Measurements from ENCODE around the gene FBXO47. TPM values are rescaled to one million over a fixed set of nuclear protein-coding genes. Genes with fewer than 3 reads are reported as not detected.
"Not testable (repeated sequence)": the region's sequence is repeated elsewhere in the genome, so short reads cannot be mapped to it uniquely, and the experiment has no call there.

Gene FBXO47
- polyA plus RNA-seq, 1 donor from 2014 or later, result not detected

GRCh38 chr17:38958326-38958725 lies 8.9 kb downstream of the FBXO47 start:
- Mint-ChIP-seq H3K27ac (no peak overlapping the region), H3K4me3 (no peak overlapping the region)

DNA sequence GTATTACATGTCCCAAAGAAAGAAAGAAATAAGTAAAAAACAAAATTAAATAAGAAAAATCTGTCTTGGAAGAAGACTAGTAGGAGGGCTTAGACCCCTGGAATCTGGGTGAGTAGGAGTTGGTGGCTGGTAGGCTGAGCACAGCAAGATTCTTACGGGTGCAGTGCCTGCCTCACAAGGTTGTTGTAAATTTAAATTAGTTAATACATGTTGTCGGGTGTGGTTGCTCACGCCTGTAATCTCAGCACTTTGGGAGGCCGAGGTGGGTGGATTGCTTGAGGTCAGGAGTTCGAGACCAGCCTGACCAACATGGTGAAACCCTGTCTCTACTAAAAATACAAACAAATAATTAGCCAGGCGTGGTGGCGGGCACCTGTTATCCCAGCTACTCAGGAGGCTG lies 13.4 kb downstream of the FBXO47 start:
- not testable (repeated sequence) for H3K4me1 Mint-ChIP-seq, H3K4me3 Mint-ChIP-seq, H3K27me3 Mint-ChIP-seq, H3K36me3 Mint-ChIP-seq, H3K9me3 Mint-ChIP-seq, H3K27ac Mint-ChIP-seq

More at GRCh38 chr17:38958326-38958725, 8.9 kb downstream of the FBXO47 start:
- Mint-ChIP-seq H3K27me3 (no peaks in the 10 kb centered on the region), H3K9me3 (no peaks in the 10 kb centered on the region), H3K36me3 (no peaks in the 10 kb centered on the region), H3K4me1 (no peaks in the 10 kb centered on the region)

DNA sequence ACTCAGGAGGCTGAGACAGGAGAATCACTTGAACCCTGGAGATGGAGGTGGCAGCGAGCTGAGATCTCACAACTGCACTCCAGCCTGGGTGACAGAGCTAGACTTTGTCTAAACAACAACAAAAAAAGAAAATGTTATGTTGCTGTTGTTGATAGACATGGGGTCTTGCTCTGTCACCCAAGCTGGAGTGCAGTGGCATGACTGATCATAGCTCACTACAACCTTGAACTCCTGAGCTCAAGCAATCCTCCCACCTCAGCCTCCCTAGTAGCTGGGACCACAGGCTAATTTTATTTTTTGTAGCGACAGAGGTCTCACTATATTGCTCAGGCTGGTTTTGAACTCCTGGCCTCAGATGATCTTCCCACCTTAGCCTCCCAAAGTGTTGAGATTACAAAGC lies 20.0 kb downstream of the FBXO47 start:
- Mint-ChIP-seq H3K36me3 (no peaks in the 10 kb centered on the region), H3K4me3 (no peak overlapping the region), H3K9me3 (no peaks in the 10 kb centered on the region), H3K27me3 (no peaks in the 10 kb centered on the region), H3K27ac (no peak overlapping the region), H3K4me1 (peaks cover 2 to 10% (median 8%) of the 10 kb centered on the region in 3 donors)

- peaks cover 3 to 10% (median 8%) of the 10 kb centered on the region in 3 donors for H3K4me1 Mint-ChIP-seq
- H3K27me3 Mint-ChIP-seq, result no peaks in the 10 kb centered on the region
- H3K27ac Mint-ChIP-seq, result no peak overlapping the region
- H3K4me3 Mint-ChIP-seq, result peak overlapping the region in 2 of 4 donors; percentile 12 to 54
- H3K36me3 Mint-ChIP-seq, result no peaks in the 10 kb centered on the region
- no peaks in the 10 kb centered on the region for H3K9me3 Mint-ChIP-seq
These were observed 23.6 kb downstream of the FBXO47 start for GRCh38 chr17:38943607-38944006.

- Mint-ChIP-seq H3K27me3 (peaks cover 3% of the 10 kb centered on the region), H3K9me3 (no peaks in the 10 kb centered on the region), H3K36me3 (no peaks in the 10 kb centered on the region), H3K4me3 (peak overlapping the region in 1 of 4 donors; percentile 73), H3K4me1 (peaks cover 3 to 10% (median 8%) of the 10 kb centered on the region in 3 donors), H3K27ac (peak overlapping the region in 1 of 3 donors; percentile 6)
These were observed 24.4 kb downstream of the FBXO47 start for GRCh38 chr17:38942696-38943334.

- peaks cover 3 to 10% (median 8%) of the 10 kb centered on the region in 3 donors for H3K4me1 Mint-ChIP-seq
- H3K27me3 Mint-ChIP-seq, result peaks cover 3% of the 10 kb centered on the region
- H3K9me3 Mint-ChIP-seq, result no peaks in the 10 kb centered on the region
- H3K27ac Mint-ChIP-seq, result peak overlapping the region in 1 of 3 donors; percentile 3
- H3K36me3 Mint-ChIP-seq, result no peaks in the 10 kb centered on the region
- H3K4me3 Mint-ChIP-seq, result no peak overlapping the region
These were observed 26.8 kb downstream of the FBXO47 start for GRCh38 chr17:38940404-38940803.

DNA sequence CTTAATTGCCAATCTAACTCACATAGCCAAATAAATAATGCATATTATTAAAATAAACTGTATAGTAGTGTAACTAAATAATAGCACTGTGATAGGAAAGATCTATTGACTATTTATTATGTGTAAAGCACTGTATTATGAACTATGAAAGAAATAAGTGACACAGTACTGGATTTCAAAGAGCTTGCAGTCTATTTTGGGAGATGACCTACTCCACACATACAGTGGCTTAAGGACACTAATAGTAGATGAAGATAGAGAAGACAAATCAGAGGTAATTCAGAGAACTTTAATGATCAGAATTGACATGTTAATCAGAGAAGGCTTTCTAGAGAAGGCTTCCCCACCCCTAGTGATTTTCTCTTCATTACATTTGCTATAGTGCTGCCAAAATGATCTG lies 27.2 kb downstream of the FBXO47 start:
- Mint-ChIP-seq H3K27me3 (peaks cover 3% of the 10 kb centered on the region), H3K4me1 (peaks cover 3 to 8% (median 7%) of the 10 kb centered on the region in 3 donors), H3K27ac (peak overlapping the region in 1 of 3 donors; percentile 3), H3K4me3 (no peak overlapping the region), H3K36me3 (no peaks in the 10 kb centered on the region), H3K9me3 (no peaks in the 10 kb centered on the region)

- not testable (repeated sequence) for H3K27ac Mint-ChIP-seq, H3K4me3 Mint-ChIP-seq, H3K4me1 Mint-ChIP-seq, H3K9me3 Mint-ChIP-seq, H3K36me3 Mint-ChIP-seq, H3K27me3 Mint-ChIP-seq
These were observed 33.2 kb downstream of the FBXO47 start for GRCh38 chr17:38933962-38934361.

DNA sequence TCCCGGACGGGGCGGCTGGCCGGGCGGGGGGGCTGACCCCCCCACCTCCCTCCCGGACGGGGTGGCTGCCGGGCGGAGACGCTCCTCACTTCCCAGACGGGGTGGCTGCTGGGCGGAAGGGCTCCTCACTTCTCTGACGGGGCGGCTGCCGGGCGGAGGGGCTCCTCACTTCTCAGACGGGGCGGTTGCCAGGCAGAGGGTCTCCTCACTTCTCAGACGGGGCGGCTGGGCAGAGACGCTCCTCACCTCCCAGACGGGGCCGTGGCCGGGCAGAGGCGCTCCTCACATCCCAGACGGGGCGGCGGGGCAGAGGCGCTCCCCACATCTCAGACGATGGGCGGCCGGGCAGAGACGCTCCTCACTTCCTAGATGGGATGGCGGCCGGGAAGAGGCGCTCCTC lies 36.4 kb downstream of the FBXO47 start:
- H3K4me3 Mint-ChIP-seq, H3K9me3 Mint-ChIP-seq, H3K36me3 Mint-ChIP-seq, H3K4me1 Mint-ChIP-seq, H3K27me3 Mint-ChIP-seq, H3K27ac Mint-ChIP-seq: not testable (repeated sequence)

DNA sequence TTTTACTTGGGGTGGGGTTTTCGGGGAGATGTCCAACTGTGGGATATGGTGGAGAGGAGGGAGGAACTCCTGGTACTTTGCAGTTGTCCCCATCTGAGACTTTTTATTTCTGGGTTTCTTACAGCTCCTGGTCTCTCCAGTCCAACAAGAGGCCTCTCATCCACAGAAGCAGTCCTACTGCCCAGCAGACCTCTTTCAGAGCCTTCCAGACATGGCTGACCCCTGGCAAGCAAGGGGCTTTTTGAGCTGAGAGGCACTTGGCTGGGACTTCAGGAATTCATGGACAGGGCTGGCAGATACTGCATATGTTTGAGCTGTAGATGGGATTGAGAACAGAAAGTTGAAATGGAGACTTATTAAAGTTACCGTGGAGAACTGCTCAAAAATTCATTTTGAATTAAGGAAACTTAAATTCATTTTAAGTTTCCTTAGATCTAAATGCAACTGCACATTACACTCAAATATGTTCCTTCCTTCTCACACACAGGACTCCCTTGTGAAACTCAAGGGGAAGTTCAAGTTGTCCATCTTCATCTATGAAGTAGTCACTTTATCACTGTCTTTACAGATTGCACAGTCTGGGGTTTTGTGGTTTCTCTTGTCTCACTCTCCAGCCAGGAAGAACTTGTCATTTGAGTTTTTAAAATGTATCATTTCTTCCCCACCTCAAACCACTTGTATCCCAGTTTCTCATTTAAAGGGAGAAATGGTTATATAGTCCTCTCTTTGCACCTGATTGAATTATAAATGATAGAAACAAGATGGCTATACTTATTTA lies 40.7 kb downstream of the FBXO47 start:
- Mint-ChIP-seq H3K36me3 (no peaks in the 10 kb centered on the region), H3K27ac (no peak overlapping the region), H3K27me3 (no peaks in the 10 kb centered on the region), H3K4me3 (no peak overlapping the region), H3K9me3 (no peaks in the 10 kb centered on the region), H3K4me1 (peaks cover 7 to 16% (median 10%) of the 10 kb centered on the region in 3 donors)

DNA sequence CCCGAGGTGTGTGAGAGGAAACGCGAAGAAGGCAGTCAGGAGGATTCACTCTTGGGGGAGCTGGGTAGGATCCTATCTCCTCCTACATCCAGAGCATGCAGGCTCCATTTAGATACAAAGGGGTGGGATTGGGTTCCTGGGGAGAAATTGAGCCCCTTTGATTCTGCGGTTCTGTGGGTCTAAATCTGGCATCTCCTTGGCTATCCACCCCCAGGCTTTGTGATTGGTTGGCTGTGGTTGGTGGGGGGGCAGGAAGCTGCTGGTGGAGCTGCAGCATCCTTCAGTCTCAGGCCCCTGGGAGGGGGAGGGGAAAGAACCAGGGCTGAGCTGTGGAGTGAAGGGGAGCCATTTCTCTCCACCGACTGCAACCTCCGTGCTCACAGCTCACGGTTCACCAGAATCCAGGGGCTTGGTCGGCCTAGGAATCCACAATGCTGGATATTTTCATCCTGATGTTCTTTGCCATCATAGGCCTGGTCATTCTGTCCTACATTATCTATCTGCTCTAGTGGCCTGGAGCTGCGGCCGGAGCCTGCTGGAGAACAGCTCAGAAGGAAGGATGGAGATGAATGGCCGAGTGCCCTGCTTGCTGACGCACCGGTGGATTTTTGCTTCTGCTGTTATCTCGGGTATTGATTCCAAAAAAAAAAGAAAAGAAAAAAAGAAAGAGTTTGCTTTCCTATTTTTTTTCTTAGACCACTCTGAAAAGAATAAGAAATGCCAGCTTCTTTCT lies 41.8 kb downstream of the FBXO47 start, which contains the start of gene LASP1NB:
Gene LASP1NB (plus strand): TSS at position 352 of the 733 bp plus-strand sequence.
- Mint-ChIP-seq H3K4me3 (peak within 1 kb of the TSS in 1 of 4 donors; percentile 9), H3K36me3 (no peaks in the 10 kb centered on the region), H3K27ac (peak within 1 kb of the TSS in 2 of 3 donors; percentile 31 to 83), H3K4me1 (peaks cover 10 to 19% (median 19%) of the 10 kb centered on the region in 3 donors), H3K9me3 (no peaks in the 10 kb centered on the region), H3K27me3 (no peaks in the 10 kb centered on the region)

- Mint-ChIP-seq H3K36me3 (peaks cover 4% of the 10 kb centered on the region), H3K27ac (peak overlapping the region in 1 of 3 donors; percentile 71), H3K4me3 (no peak overlapping the region), H3K9me3 (no peaks in the 10 kb centered on the region), H3K4me1 (peaks cover 10 to 24% (median 20%) of the 10 kb centered on the region in 3 donors), H3K27me3 (no peaks in the 10 kb centered on the region)
These were observed 44.5 kb downstream of the FBXO47 start for GRCh38 chr17:38922538-38923297.

DNA sequence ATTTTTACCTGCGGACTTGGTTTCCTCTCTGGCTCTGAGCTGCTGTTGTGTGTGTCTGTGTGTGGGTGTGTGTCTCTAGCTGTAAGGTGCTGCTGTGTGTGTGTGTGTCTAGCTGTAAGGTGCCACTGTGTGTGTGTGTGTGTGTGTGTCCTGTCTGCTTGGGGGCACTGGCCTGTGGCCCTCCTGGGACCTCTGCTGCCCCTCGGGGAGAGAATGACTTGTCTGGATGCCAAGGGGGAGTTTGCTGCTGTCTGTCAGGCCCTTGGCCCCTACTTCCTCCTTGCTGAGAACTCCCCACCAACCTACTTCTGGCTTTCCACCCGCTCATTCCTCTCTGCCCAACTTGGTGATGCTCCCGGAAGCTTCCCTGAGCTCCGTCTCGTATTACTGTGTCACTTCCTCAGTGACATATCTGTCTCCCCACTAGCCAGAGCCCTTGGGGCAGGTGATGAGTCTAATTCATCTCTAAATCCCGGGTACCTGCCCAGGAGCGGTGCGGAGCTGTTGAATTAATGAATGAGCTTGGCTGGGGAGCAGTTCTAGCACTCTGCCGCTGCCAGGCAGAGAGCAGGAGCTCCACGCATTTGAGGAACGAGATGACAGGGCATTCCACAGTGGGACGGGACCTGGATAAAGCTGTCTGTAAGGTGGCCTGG lies 45.3 kb downstream of the FBXO47 start:
- Mint-ChIP-seq H3K4me3 (peak overlapping the region in 2 of 4 donors; percentile 1 to 75), H3K9me3 (no peaks in the 10 kb centered on the region)

More for the DNA sequence above, 45.3 kb downstream of the FBXO47 start:
- H3K4me1 Mint-ChIP-seq, result peaks cover 10 to 24% (median 20%) of the 10 kb centered on the region in 3 donors
- H3K27ac Mint-ChIP-seq, result peak overlapping the region in 1 of 3 donors; percentile 71
- H3K36me3 Mint-ChIP-seq, result peaks cover 4% of the 10 kb centered on the region
- H3K27me3 Mint-ChIP-seq, result no peaks in the 10 kb centered on the region
